HepG2 (cell line): ENCODE measurements around the gene TCEANC2. TPM values are rescaled to one million over a fixed set of nuclear protein-coding genes. Genes with fewer than 3 reads are reported as not detected.

Source experiments
- ATAC-seq: fragments of 200-7000 bp; cut with Tn5 transposase; 3 replicates; pipeline ENCODE4 v1.9.1; 2020; ENCODE audit warnings: mild to moderate bottlenecking, moderate library complexity
- BruUV-seq: library from RNA; stranded (reverse); fragments of 400-500 nt; replicated peaks from 2 replicates; lab custom pipeline; 2021; lab: Mats Ljungman, UMichigan
- CTCF ChIA-PET: fragments of 300-600 bp; formaldehyde crosslinking; extraction: SDS; loops from one replicate; lab custom pipeline; 2021; ENCODE audit warnings: low total read pairs, inconsistent platforms, low intra/inter-chr PET ratio; lab: Yijun Ruan, JAX
- POLR2A ChIA-PET: fragments of 350-600 bp; sonication (Branson Sonifier 250); formaldehyde crosslinking; loops from one replicate; lab custom pipeline; 2020; ENCODE audit warnings: antibody characterized with exemption, inconsistent platforms; lab: Yijun Ruan, JAX
- DNase-seq: peaks from one replicate; pipeline ENCODE4 v3.0.0-alpha.2; 2015; ENCODE audit warnings: low spot score
- FAIRE-seq: peaks from 3 replicates; lab custom pipeline; 2011; peaks lifted over from hg19 to GRCh38; lab: Jason Lieb, UNC
- H2AFZ ChIP-seq: one replicate; pipeline ENCODE4 v1.6.1; 2011; ENCODE audit warnings: low read length, inconsistent platforms
- H3K27ac ChIP-seq: fragments of 300-600 bp; 3 replicates; pipeline ENCODE4 v1.8.0; 2011; ENCODE audit warnings: mixed run types, mild to moderate bottlenecking, mixed read lengths, low read length, inconsistent platforms; ENCODE audit not compliant: insufficient read depth; ENCODE audit errors: extremely low read length
- H3K27me3 ChIP-seq, 2 experiments: fragments of 200-600 bp in 1 of 2; 2 replicates in 1 of 2; 3 replicates in 1 of 2; pipeline versions ENCODE4 v1.6.0 to v1.8.0; 2011; ENCODE audit warnings: low read length in 2 of 2, mild to moderate bottlenecking in 2 of 2, moderate library complexity in 2 of 2, inconsistent platforms in 1 of 2; ENCODE audit not compliant: insufficient read depth in 2 of 2, control insufficient read depth in 1 of 2
- H3K36me3 ChIP-seq, 2 experiments: fragments of 200-600 bp in 1 of 2; replicated peaks in 1 of 2; 2 replicates in 1 of 2; 3 replicates in 1 of 2; pipeline versions ENCODE4 v1.5.1 to v1.8.0; 2011; ENCODE audit warnings: low read length in 2 of 2, inconsistent platforms in 1 of 2; ENCODE audit not compliant: insufficient read depth in 2 of 2, control insufficient read depth in 1 of 2
- H3K4me1 ChIP-seq: 2 replicates; pipeline ENCODE4 v1.5.1; 2012; ENCODE audit warnings: low read length, inconsistent platforms; ENCODE audit not compliant: insufficient read depth
- H3K4me2 ChIP-seq: 2 replicates; pipeline ENCODE4 v1.6.0; 2011; ENCODE audit warnings: low read depth, low read length, inconsistent platforms
- H3K4me3 ChIP-seq, 3 experiments: fragments of 200-600 bp in 1 of 3; sonication (generic), shearing (Covaris generic) in 1 of 3; replicated peaks in 1 of 3; 2 replicates each; pipeline ENCODE4 v1.5.1; 2011 to 2016; ENCODE audit warnings: low read length in 3 of 3, inconsistent platforms in 2 of 3, low read depth in 2 of 3, mild to moderate bottlenecking in 2 of 3, control low read depth in 1 of 3, mixed read lengths in 1 of 3; ENCODE audit not compliant: insufficient read depth in 1 of 3
- H3K79me2 ChIP-seq: one replicate; pipeline ENCODE4 v1.6.1; 2011; ENCODE audit warnings: low read length, inconsistent platforms; ENCODE audit not compliant: insufficient read depth
- H3K9ac ChIP-seq: 2 replicates; pipeline ENCODE4 v1.6.0; 2011; ENCODE audit warnings: mild to moderate bottlenecking, low read depth, low read length, inconsistent platforms; ENCODE audit not compliant: insufficient read depth
- H3K9me3 ChIP-seq: 2 replicates; pipeline ENCODE4 v1.5.1; 2012; ENCODE audit warnings: mild to moderate bottlenecking, low read length
- H4K20me1 ChIP-seq: 2 replicates; pipeline ENCODE4 v1.6.0; 2011; ENCODE audit warnings: inconsistent platforms, mild to moderate bottlenecking, low read length, moderate library complexity; ENCODE audit not compliant: insufficient read depth
- FOXM1 ChIP-seq: sonication (generic); formaldehyde crosslinking; IDR thresholded peaks from 2 replicates; pipeline ENCODE4 v1.5.0; 2020; ENCODE audit warnings: missing genetic modification reagents
- GABPB1 ChIP-seq: IDR thresholded peaks from 2 replicates; pipeline ENCODE4 v1.6.1; 2016; ENCODE audit warnings: mild to moderate bottlenecking, missing genetic modification reagents, moderate library complexity, missing compliant biosample characterization
- RCOR2 ChIP-seq: IDR thresholded peaks from 2 replicates; pipeline ENCODE4 v1.6.1; 2016; ENCODE audit warnings: missing biosample characterization, missing genetic modification reagents
- RXRB ChIP-seq: IDR thresholded peaks from 2 replicates; pipeline ENCODE4 v1.6.1; 2016; ENCODE audit warnings: borderline replicate concordance, missing genetic modification reagents, missing compliant biosample characterization
- SIX4 ChIP-seq: sonication (generic); formaldehyde crosslinking; IDR thresholded peaks from 2 replicates; pipeline ENCODE4 v1.4.0; 2020; ENCODE audit warnings: missing genetic modification reagents
- TBX3 ChIP-seq: fragments of 450-650 bp; IDR thresholded peaks from 2 replicates; pipeline ENCODE4 v1.6.1; 2017; ENCODE audit warnings: antibody characterized with exemption, mild to moderate bottlenecking, inconsistent platforms, borderline replicate concordance
- THAP11 ChIP-seq: IDR thresholded peaks from 2 replicates; pipeline ENCODE4 v1.6.1; 2016; ENCODE audit warnings: missing biosample characterization, missing genetic modification reagents
- ZNF207 ChIP-seq: fragments of 450-650 bp; IDR thresholded peaks from 2 replicates; pipeline ENCODE4 v1.6.1; 2016; ENCODE audit warnings: antibody characterized with exemption, borderline replicate concordance
- ZNF296 ChIP-seq: sonication (generic); formaldehyde crosslinking; conservative IDR thresholded peaks from 2 replicates; pipeline ENCODE4 v1.5.0; 2020; ENCODE audit warnings: mild to moderate bottlenecking, missing genetic modification reagents
- ZNF331 ChIP-seq: sonication (generic); formaldehyde crosslinking; IDR thresholded peaks from 2 replicates; pipeline ENCODE4 v1.4.0; 2020; ENCODE audit warnings: missing genetic modification reagents
- ZNF441 ChIP-seq: sonication (generic); formaldehyde crosslinking; IDR thresholded peaks from 2 replicates; pipeline ENCODE4 v1.7.0; 2021; ENCODE audit warnings: missing genetic modification reagents, borderline replicate concordance
- ZNF850 ChIP-seq: sonication (generic); formaldehyde crosslinking; conservative IDR thresholded peaks from 2 replicates; pipeline ENCODE4 v1.9.0; 2021; ENCODE audit warnings: mild to moderate bottlenecking, missing genetic modification reagents
- ZSCAN20 ChIP-seq: sonication (generic); formaldehyde crosslinking; IDR thresholded peaks from 2 replicates; pipeline ENCODE4 v1.4.0; 2020; ENCODE audit warnings: missing genetic modification reagents, mild to moderate bottlenecking, borderline replicate concordance
- WGBS: methylation state at CpG from one replicate; pipeline ENCODE4 v1.1.6; 2017; ENCODE audit warnings: low lambda C conversion rate; 5-methylcytosine and 5-hydroxymethylcytosine counted together
- in situ Hi-C: cut with HindIII; loops from 2 replicates; pipeline ENCODE4 v1.10.0; 2017; ENCODE audit warnings: low pct_unique_long_range_greater_than_20kb; ENCODE audit not compliant: extremely low pct_ligation_motif_present
- intact Hi-C: fragments of 100-400 bp; cut with micrococcal nuclease; formaldehyde crosslinking; loops from one replicate; pipeline ENCODE4 v1.10.0; 2022; ENCODE audit not compliant: unreplicated experiment
- polyA plus RNA-seq, 8 experiments: library from polyadenylated mRNA; depleted of rRNA in 3 of 8; stranded (reverse) in 7 of 8; unstranded in 1 of 8; fragments of >200 nt; fragmentation: Illumina TruSeq in 4 of 8; extraction: Trizol in 4 of 8; gene quantifications; 2 replicates each; pipeline versions ENCODE4 v1.2.1 to v1.2.3, GENCODE V29; 2011 to 2016; ENCODE audit warnings: low read depth in 4 of 8, missing spikeins in 1 of 8, mixed read lengths in 1 of 8; ENCODE audit not compliant: insufficient read depth in 1 of 8
- total RNA-seq, 5 experiments: library from RNA; depleted of rRNA; stranded (reverse); fragments of >200 nt; fragmentation: Illumina TruSeq; extraction: Trizol; gene quantifications; 2 replicates each; pipeline ENCODE4 v1.2.3, GENCODE V29; 2016; ENCODE audit warnings: low read depth in 1 of 5
- TF ChIP-seq, protein P1 (sequence below): sonication (generic); formaldehyde crosslinking; IDR thresholded peaks from 2 replicates; pipeline ENCODE4 v1.5.1; 2020; ENCODE audit warnings: mild to moderate bottlenecking, missing genetic modification reagents, borderline replicate concordance
- TF ChIP-seq, protein P2 (sequence below): sonication (generic); formaldehyde crosslinking; IDR thresholded peaks from 2 replicates; pipeline ENCODE4 v1.8.1; 2023; ENCODE audit warnings: mild to moderate bottlenecking, inconsistent platforms, moderate library complexity, missing genetic modification reagents, borderline replicate concordance
- TF ChIP-seq, protein P3 (sequence below): sonication (generic); formaldehyde crosslinking; IDR thresholded peaks from 2 replicates; pipeline ENCODE4 v1.4.0; 2020; ENCODE audit warnings: missing genetic modification reagents
- TF ChIP-seq, protein P4 (sequence below): sonication (generic); formaldehyde crosslinking; IDR thresholded peaks from 2 replicates; pipeline ENCODE4 v1.5.1; 2020; ENCODE audit warnings: missing genetic modification reagents, mild to moderate bottlenecking, borderline replicate concordance

TCEANC2 gene
- total and polyA plus RNA-seq, 2 of the 13 experiments (the other 11 are each of a cell fraction or from before 2014, with no cell fraction given): 3.8 to 5.0 TPM

DNA sequence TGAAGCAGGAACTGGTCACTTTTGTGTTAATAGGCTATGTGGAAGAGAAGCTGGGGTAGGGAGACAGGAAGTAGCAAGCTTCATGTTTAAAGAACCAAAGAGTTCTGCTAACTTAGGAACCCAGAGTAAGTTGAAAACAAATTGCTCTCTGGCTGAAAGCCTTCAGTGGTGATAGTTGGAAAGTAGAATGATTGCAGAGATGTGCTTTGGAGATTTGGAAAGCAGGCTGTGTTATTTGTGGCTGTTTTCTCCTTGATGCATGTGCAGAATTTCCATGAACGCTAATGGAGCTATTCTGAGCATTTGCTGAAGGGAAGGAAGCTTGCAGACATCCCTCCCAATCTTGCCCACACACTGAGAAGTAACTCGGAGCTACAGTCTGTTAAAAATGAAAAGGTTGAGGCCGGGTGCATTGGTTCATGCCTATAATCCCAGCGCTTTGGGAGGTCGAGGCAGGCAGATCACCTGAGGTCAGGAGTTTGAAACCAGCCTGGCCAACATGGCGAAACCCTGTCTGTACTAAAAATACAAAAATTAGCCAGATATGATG, 45.7 kb downstream of the TCEANC2 start:
- in situ Hi-C loops: no loop called here
- no TSS peak for BruUV-seq

More for the DNA sequence above, 45.7 kb downstream of the TCEANC2 start:
- ChIA-PET POLR2A (no interaction called here), CTCF (no interaction called here)
- Histone ChIP-seq H3K79me2 (no peaks in the 10 kb centered on the region), H3K9ac (no peak overlapping the region), H3K4me2 (no peak overlapping the region), H3K27ac (no peak overlapping the region), H3K4me1 (peaks cover 22% of the 10 kb centered on the region), H3K9me3 (no peaks in the 10 kb centered on the region), H3K36me3 (peaks cover 0 to 9% of the 10 kb centered on the region in 2 experiments; a peak in 3 of 5 replicates), H2AFZ (no peak overlapping the region), H4K20me1 (no peaks in the 10 kb centered on the region), H3K27me3 (no peaks in the 10 kb centered on the region), H3K4me3 (no peak overlapping the region)
- no peak for ATAC-seq
- TF ChIP-seq FOXM1 (CRISPR knock-in tag) (no peak), ZNF207 (no peak), RCOR2 (CRISPR knock-in tag) (no peak), THAP11 (CRISPR knock-in tag) (no peak), ZNF441 (CRISPR knock-in tag) (no peak), SIX4 (CRISPR knock-in tag) (no peak), TBX3 (no peak), GABPB1 (CRISPR knock-in tag) (no peak), ZNF331 (no peak), ZNF850 (CRISPR knock-in tag) (no peak), RXRB (CRISPR knock-in tag) (no peak), ZSCAN20 (CRISPR knock-in tag) (no peak), ZNF296 (CRISPR knock-in tag) (no peak)
- TF ChIP-seq, protein P1, sequence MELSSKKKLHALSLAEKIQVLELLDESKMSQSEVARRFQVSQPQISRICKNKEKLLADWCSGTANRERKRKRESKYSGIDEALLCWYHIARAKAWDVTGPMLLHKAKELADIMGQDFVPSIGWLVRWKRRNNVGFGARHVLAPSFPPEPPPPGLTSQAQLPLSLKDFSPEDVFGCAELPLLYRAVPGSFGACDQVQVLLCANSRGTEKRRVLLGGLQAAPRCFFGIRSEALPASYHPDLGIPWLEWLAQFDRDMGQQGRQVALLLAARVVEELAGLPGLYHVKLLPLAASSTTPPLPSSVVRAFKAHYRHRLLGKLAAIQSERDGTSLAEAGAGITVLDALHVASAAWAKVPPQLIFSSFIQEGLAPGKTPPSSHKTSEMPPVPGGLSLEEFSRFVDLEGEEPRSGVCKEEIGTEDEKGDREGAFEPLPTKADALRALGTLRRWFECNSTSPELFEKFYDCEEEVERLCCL (CRISPR knock-in tag): no peak
- TF ChIP-seq, protein P2, sequence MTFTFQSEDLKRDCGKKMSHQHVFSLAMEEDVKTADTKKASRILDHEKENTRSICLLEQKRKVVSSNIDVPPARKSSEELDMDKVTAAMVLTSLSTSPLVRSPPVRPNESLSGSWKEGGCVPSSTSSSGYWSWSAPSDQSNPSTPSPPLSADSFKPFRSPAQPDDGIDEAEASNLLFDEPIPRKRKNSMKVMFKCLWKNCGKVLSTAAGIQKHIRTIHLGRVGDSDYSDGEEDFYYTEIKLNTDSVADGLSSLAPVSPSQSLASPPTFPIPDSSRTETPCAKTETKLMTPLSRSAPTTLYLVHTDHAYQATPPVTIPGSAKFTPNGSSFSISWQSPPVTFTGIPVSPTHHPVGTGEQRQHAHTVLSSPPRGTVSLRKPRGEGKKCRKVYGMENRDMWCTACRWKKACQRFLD (CRISPR knock-in tag): no peak
- TF ChIP-seq, protein P3, sequence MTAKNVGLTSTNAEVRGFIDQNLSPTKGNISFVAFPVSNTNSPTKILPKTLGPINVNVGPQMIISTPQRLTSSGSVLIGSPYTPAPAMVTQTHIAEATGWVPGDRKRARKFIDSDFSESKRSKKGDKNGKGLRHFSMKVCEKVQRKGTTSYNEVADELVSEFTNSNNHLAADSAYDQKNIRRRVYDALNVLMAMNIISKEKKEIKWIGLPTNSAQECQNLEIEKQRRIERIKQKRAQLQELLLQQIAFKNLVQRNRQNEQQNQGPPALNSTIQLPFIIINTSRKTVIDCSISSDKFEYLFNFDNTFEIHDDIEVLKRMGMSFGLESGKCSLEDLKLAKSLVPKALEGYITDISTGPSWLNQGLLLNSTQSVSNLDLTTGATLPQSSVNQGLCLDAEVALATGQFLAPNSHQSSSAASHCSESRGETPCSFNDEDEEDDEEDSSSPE: no peak
- TF ChIP-seq, protein P4, sequence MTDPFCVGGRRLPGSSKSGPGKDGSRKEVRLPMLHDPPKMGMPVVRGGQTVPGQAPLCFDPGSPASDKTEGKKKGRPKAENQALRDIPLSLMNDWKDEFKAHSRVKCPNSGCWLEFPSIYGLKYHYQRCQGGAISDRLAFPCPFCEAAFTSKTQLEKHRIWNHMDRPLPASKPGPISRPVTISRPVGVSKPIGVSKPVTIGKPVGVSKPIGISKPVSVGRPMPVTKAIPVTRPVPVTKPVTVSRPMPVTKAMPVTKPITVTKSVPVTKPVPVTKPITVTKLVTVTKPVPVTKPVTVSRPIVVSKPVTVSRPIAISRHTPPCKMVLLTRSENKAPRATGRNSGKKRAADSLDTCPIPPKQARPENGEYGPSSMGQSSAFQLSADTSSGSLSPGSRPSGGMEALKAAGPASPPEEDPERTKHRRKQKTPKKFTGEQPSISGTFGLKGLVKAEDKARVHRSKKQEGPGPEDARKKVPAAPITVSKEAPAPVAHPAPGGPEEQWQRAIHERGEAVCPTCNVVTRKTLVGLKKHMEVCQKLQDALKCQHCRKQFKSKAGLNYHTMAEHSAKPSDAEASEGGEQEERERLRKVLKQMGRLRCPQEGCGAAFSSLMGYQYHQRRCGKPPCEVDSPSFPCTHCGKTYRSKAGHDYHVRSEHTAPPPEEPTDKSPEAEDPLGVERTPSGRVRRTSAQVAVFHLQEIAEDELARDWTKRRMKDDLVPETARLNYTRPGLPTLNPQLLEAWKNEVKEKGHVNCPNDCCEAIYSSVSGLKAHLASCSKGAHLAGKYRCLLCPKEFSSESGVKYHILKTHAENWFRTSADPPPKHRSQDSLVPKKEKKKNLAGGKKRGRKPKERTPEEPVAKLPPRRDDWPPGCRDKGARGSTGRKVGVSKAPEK (CRISPR knock-in tag): no peak
- WGBS: 95% methylated on average over 6 of the region's 6 CpGs
- intact Hi-C loops: no loop called here
- FAIRE-seq: no peak
- DNase-seq: no peak
